Vagina (tissue), 2 donors: ENCODE results near the gene PSMG3. TPM values are rescaled to one million over a fixed set of nuclear protein-coding genes. Genes with fewer than 3 reads are reported as not detected.

ENCODE experiments used
- DNase-seq, 2 donors: peaks; one replicate each; pipeline ENCODE4 v3.0.0-alpha.2; 2017; ENCODE audit errors: extremely low spot score in 2 of 2
- H3K27ac ChIP-seq: fragments of 200-600 bp; sonication (generic); one replicate; pipeline ENCODE4 v1.5.1; 2019
- H3K27me3 ChIP-seq: fragments of 200-600 bp; sonication (generic); one replicate; pipeline ENCODE4 v1.5.1; 2019
- H3K36me3 ChIP-seq, 2 donors: fragments of 200-600 bp; sonication (generic); one replicate each; pipeline ENCODE4 v1.5.1; 2017 to 2019
- H3K4me1 ChIP-seq: fragments of 200-600 bp; sonication (generic); one replicate; pipeline ENCODE4 v1.5.1; 2019
- H3K4me3 ChIP-seq, 2 donors: fragments of 200-600 bp; sonication (generic); 1 replicate in 1 of 2; 2 replicates in 1 of 2; pipeline ENCODE4 v1.5.1; 2016 to 2019
- H3K9me3 ChIP-seq: fragments of 200-600 bp; sonication (generic); one replicate; pipeline ENCODE4 v1.5.1; 2019
- POLR2A ChIP-seq, 2 donors: fragments of 450-650 bp; IDR thresholded peaks; one replicate each; pipeline ENCODE4 v1.6.1; 2017; ENCODE audit warnings: antibody characterized with exemption in 2 of 2, mild to moderate bottlenecking in 2 of 2, moderate library complexity in 2 of 2
- POLR2AphosphoS5 ChIP-seq, 2 donors: sonication (generic); formaldehyde crosslinking; IDR thresholded peaks; one replicate each; pipeline ENCODE4 v1.9.0; 2017; ENCODE audit warnings: antibody characterized with exemption in 2 of 2, mild to moderate bottlenecking in 2 of 2, low read depth in 1 of 2; ENCODE audit not compliant: insufficient read depth in 1 of 2
- intact Hi-C: fragments of 100-400 bp; cut with DNase I; formaldehyde crosslinking; loops from one replicate; pipeline ENCODE4 v1.15.1; 2023
- total RNA-seq: library from RNA; depleted of rRNA; stranded (reverse); fragments of >200 nt; gene quantifications from one replicate; pipeline ENCODE4 v1.2.3, GENCODE V29; 2016
- TF ChIP-seq, protein P1 (sequence below), 3 experiments: fragments of 450-650 bp in 2 of 3; fragments of 200-600 bp in 1 of 3; sonication (generic) in 1 of 3; IDR thresholded peaks; one replicate each; pipeline ENCODE4 v1.5.1; 2017 to 2019; ENCODE audit warnings: antibody characterized with exemption in 3 of 3, mild to moderate bottlenecking in 2 of 3, moderate library complexity in 2 of 3

PSMG3 gene
- total RNA-seq, 1 donor from 2014 or later: 49.6 TPM

DNA sequence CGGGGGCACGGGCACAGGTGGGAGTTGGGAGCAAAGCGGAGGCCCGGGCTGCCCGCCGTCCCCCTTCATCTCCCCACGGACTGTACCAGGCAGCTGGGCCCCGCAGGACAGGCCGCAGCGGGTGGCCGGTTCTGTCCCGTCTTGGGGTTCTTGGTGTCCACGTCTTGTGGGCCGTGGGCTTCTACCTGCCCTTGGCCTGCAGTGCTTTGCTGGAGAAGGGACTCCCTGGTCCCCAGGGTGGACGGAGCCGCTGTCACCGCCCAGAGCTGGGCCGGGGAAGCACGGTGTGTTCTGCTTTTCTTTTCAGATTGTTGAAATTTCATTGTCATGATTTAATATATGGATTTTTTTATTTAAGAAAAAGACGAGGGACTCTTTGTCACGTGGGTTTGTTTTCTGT lies 27.5 kb downstream of the PSMG3 start:
- H3K9me3 ChIP-seq: no peaks in the 10 kb centered on the region
- no peaks in the 10 kb centered on the region for H3K27me3 ChIP-seq
- peaks cover 0 to 23% of the 10 kb centered on the region in 2 donors for H3K36me3 ChIP-seq
- intact Hi-C loops: no loop called here
- no peak overlapping the region for H3K4me3 ChIP-seq
- H3K4me1 ChIP-seq: peaks cover 16% of the 10 kb centered on the region
- DNase-seq: no peak
- TF ChIP-seq POLR2A (IDR thresholded peaks at IDR 0.05): no peak
- TF ChIP-seq, protein P1, sequence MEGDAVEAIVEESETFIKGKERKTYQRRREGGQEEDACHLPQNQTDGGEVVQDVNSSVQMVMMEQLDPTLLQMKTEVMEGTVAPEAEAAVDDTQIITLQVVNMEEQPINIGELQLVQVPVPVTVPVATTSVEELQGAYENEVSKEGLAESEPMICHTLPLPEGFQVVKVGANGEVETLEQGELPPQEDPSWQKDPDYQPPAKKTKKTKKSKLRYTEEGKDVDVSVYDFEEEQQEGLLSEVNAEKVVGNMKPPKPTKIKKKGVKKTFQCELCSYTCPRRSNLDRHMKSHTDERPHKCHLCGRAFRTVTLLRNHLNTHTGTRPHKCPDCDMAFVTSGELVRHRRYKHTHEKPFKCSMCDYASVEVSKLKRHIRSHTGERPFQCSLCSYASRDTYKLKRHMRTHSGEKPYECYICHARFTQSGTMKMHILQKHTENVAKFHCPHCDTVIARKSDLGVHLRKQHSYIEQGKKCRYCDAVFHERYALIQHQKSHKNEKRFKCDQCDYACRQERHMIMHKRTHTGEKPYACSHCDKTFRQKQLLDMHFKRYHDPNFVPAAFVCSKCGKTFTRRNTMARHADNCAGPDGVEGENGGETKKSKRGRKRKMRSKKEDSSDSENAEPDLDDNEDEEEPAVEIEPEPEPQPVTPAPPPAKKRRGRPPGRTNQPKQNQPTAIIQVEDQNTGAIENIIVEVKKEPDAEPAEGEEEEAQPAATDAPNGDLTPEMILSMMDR (IDR thresholded peaks at IDR 0.05): no peak
- TF ChIP-seq POLR2AphosphoS5 (IDR thresholded peaks at IDR 0.05; ENCODE audit: insufficient read depth in 1 of 2, low read depth in 1 of 2): no peak
- no peak overlapping the region for H3K27ac ChIP-seq

DNA sequence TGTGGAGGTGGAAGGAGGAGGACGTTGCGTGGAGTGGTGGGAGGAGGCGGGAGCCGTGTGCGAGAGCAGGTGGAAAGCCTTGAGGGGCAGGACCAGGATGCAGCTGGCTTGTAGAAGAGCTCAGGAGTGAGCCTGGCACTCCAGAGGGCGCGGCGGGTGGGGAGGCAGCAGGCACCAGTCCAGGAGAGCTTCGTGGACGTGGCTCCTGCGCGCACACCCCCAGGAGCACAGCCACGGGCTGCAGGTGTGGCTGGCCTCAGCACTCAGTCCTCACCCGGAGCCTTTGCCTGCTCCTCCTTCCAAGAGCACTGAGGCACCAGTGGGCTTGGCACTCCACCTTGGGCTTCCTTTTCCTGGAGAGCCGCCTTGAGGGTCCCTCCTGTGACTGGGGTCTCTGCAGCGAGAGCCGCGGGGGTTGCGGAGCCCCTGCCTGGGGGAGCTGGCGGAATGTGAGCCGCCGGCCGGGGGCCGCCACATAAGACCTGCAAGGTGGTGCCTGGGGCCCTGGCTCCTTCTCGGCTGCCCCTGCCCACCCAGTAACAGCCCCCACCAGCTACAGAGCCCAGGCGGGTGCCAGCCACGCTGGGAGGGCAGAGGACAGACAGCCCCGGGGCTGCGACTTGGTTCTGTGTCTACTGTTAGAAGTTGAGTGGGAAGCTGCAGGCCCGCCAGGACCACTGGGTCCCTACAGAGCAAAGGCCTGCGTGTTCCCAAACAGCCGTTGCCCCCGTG lies 28.2 kb downstream of the PSMG3 start:
- H3K4me3 ChIP-seq: no peak overlapping the region
- peaks cover 20% of the 10 kb centered on the region for H3K4me1 ChIP-seq
- intact Hi-C loops: no loop called here
- TF ChIP-seq POLR2A (IDR thresholded peaks at IDR 0.05) (no peak), POLR2AphosphoS5 (IDR thresholded peaks at IDR 0.05; ENCODE audit: insufficient read depth in 1 of 2, low read depth in 1 of 2) (no peak)
- TF ChIP-seq, protein P1 (IDR thresholded peaks at IDR 0.05): no peak
- no peaks in the 10 kb centered on the region for H3K9me3 ChIP-seq
- H3K36me3 ChIP-seq: peaks cover 0 to 23% of the 10 kb centered on the region in 2 donors
- no peaks in the 10 kb centered on the region for H3K27me3 ChIP-seq
- H3K27ac ChIP-seq: no peak overlapping the region
- no peak for DNase-seq

DNA sequence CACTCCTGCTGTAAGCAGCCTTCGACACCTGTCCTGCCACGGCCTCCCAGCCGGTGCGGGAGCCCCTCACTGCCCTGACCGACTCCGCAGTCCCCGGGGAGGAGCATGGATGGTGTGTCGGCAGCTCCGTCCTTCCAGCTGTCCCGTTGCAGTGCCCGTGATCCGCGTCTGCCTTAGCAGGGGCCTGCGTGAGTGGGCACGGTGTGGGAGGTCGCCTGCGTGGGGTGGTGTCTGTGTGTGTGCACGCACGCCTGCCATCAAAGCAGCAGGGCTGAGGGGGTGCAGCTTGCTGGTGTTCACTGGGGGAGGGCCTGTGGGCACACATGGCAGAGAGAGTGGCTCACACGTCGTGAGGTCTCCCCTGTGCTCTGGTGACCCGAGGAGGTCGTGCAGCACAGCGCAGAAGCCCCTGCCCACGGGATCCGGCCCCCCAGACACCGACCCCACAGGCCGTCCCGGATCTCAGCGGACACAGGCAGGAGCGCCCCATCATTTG lies 29.0 kb downstream of the PSMG3 start:
- intact Hi-C loops: no loop called here
- DNase-seq: no peak
- TF ChIP-seq POLR2A (IDR thresholded peaks at IDR 0.05): no peak
- TF ChIP-seq, protein P1 (IDR thresholded peaks at IDR 0.05): no peak
- no peak for TF ChIP-seq POLR2AphosphoS5 (IDR thresholded peaks at IDR 0.05; ENCODE audit: insufficient read depth in 1 of 2, low read depth in 1 of 2)
- Histone ChIP-seq H3K36me3 (peaks cover 0 to 23% of the 10 kb centered on the region in 2 donors), H3K9me3 (no peaks in the 10 kb centered on the region), H3K4me1 (peaks cover 28% of the 10 kb centered on the region), H3K27me3 (no peaks in the 10 kb centered on the region), H3K4me3 (no peak overlapping the region), H3K27ac (no peak overlapping the region)

DNA sequence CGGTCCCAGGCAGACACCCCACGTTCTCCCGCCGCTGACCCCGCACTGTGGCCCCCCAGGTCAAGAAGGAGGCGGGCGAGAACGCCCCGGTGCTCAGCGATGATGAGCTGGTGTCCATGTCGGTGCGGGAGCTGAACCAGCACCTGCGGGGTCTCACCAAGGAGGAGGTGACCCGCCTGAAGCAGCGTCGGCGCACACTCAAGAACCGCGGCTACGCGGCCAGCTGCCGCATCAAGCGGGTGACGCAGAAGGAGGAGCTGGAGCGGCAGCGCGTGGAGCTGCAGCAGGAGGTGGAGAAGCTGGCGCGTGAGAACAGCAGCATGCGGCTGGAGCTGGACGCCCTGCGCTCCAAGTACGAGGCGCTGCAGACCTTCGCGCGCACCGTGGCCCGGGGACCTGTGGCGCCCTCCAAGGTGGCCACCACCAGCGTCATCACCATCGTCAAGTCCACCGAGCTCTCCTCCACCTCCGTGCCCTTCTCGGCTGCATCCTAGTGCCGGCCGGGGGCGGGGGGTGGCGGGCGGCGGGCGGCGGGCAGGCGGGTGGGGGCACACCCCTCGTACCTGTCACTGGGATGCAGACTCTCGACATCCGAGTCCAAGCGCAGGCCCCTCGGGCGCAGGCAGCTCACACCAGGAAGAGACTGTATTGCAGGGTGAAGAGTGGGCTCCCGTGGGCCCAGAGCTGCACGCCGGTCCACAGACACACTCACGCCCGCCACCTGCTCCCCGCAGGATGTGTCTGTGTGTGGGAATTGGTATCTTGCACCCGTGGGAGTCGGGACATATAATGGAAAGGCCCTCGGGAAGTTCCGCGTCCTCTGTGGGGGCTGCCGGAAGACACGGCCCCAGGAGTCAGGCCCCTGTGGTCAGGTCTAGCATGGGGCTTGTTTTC lies 29.7 kb downstream of the PSMG3 start:
- intact Hi-C loops: no loop called here
- Histone ChIP-seq H3K27ac (no peak overlapping the region), H3K36me3 (peaks cover 0 to 23% of the 10 kb centered on the region in 2 donors), H3K4me3 (no peak overlapping the region), H3K9me3 (no peaks in the 10 kb centered on the region), H3K4me1 (peaks cover 35% of the 10 kb centered on the region), H3K27me3 (no peaks in the 10 kb centered on the region)
- peak in 1 of 2 donors; percentile 13 for TF ChIP-seq POLR2AphosphoS5 (IDR thresholded peaks at IDR 0.05; ENCODE audit: insufficient read depth in 1 of 2, low read depth in 1 of 2)
- no peak for TF ChIP-seq POLR2A (IDR thresholded peaks at IDR 0.05)
- TF ChIP-seq, protein P1 (IDR thresholded peaks at IDR 0.05): no peak
- DNase-seq: no peak
